Activated CD8-positive, alpha-beta memory T cell treated with anti-CD3 and anti-CD28 coated beads, Interleukin-2, amount 50 U/mL, for 48 hours (primary cell): ENCODE results near the gene BPIFB2.
A peak's percentile ranks its signal among the peaks of the same experiment; 100 is the strongest.
"Not testable (repeated sequence)": the region's sequence is repeated elsewhere in the genome, so short reads cannot be mapped to it uniquely, and the experiment has no call there.

Experiments
- DNase-seq: peaks from one replicate; pipeline ENCODE4 v3.0.0-alpha.2; 2020

BPIFB2 gene

GRCh38 chr20:33007376-33008335, at the start of gene BPIFB2:
BPIFB2 (plus strand) TSS chr20:33007704; CDS start chr20:33008575, 871 bp downstream.
- DNase-seq: no peak

- DNase-seq: no peak
Measured at GRCh38 chr20:32958574-32958973, 48.9 kb upstream of the BPIFB2 start.

- DNase-seq: no peak
Measured at GRCh38 chr20:32959351-32960221, 47.9 kb upstream of the BPIFB2 start.

GRCh38 chr20:32960222-32960518, 47.3 kb upstream of the BPIFB2 start:
- DNase-seq: no peak

GRCh38 chr20:32960849-32961731, 46.4 kb upstream of the BPIFB2 start:
- DNase-seq: no peak

GRCh38 chr20:32962053-32962452, 45.5 kb upstream of the BPIFB2 start:
- DNase-seq: no peak

- not testable (repeated sequence) for DNase-seq
Measured at GRCh38 chr20:32962646-32963045, 44.9 kb upstream of the BPIFB2 start.

- no peak for DNase-seq
Measured at GRCh38 chr20:32963176-32963575, 44.3 kb upstream of the BPIFB2 start.

GRCh38 chr20:32964575-32964974, 42.9 kb upstream of the BPIFB2 start:
- peak; percentile 39 for DNase-seq

GRCh38 chr20:32965115-32965514, 42.4 kb upstream of the BPIFB2 start:
- peak; percentile 47 for DNase-seq

GRCh38 chr20:32965581-32966373, 41.7 kb upstream of the BPIFB2 start:
- DNase-seq: peak; percentile 52

GRCh38 chr20:32966382-32966781, 41.1 kb upstream of the BPIFB2 start:
- DNase-seq: peak; percentile 48

GRCh38 chr20:32966881-32967781, 40.4 kb upstream of the BPIFB2 start:
- DNase-seq: peak; percentile 73

- DNase-seq: peak; percentile 71
Measured at GRCh38 chr20:32967961-32968457, 39.5 kb upstream of the BPIFB2 start.

GRCh38 chr20:32968478-32969241, 38.8 kb upstream of the BPIFB2 start:
- DNase-seq: peak; percentile 75

- DNase-seq: peak; percentile 56
Measured at GRCh38 chr20:32969356-32970114, 38.0 kb upstream of the BPIFB2 start.

GRCh38 chr20:32970115-32970972, 37.2 kb upstream of the BPIFB2 start:
- DNase-seq: no peak

GRCh38 chr20:32970973-32971300, 36.6 kb upstream of the BPIFB2 start:
- peak; percentile 70 for DNase-seq
